A549 (cell line): ENCODE results near the gene PITPNC1. TPM values are rescaled to one million over a fixed set of nuclear protein-coding genes. Genes with fewer than 3 reads are reported as not detected.

Experiments
- ATAC-seq, 2 experiments: fragments of 200-7000 bp in 1 of 2; fragments of >200 bp in 1 of 2; cut with Nextera tagmentation in 1 of 2; cut with Tn5 transposase in 1 of 2; 3 replicates each; pipeline versions ENCODE4 v1.8.0 to v1.9.1; 2018 to 2020; ENCODE audit warnings: mild to moderate bottlenecking in 1 of 2, moderate library complexity in 1 of 2
- CTCF ChIA-PET: fragments of 300-600 bp; sonication (Branson Sonifier 250); formaldehyde crosslinking; extraction: SDS; loops from one replicate; lab custom pipeline; 2021; ENCODE audit warnings: antibody characterized with exemption, inconsistent platforms; lab: Yijun Ruan, JAX
- POLR2A ChIA-PET: fragments of 350-600 bp; formaldehyde crosslinking; extraction: SDS; loops from one replicate; lab custom pipeline; 2021; ENCODE audit warnings: antibody characterized with exemption, inconsistent platforms; lab: Yijun Ruan, JAX
- DNase-seq, 2 experiments: peaks; one replicate each; pipeline versions ENCODE4 v3.0.0 to v3.0.0-alpha.2; 2011 to 2016; ENCODE audit warnings: low read depth in 1 of 2, low spot score in 1 of 2
- FAIRE-seq: peaks from 2 replicates; lab custom pipeline; 2011; peaks lifted over from hg19 to GRCh38; lab: Jason Lieb, UNC
- H3K27ac ChIP-seq, 2 experiments: fragments of >200 bp; sonication (Bioruptor Twin); formaldehyde crosslinking; 3 replicates each; pipeline ENCODE4 v1.5.1; 2016 to 2017
- H3K4me1 ChIP-seq: fragments of >200 bp; sonication (Bioruptor Twin); formaldehyde crosslinking; 3 replicates; pipeline ENCODE4 v1.6.1; 2016
- H3K4me2 ChIP-seq: fragments of >200 bp; sonication (Bioruptor Twin); formaldehyde crosslinking; 3 replicates; pipeline ENCODE4 v1.6.1; 2016
- H3K4me3 ChIP-seq: fragments of >200 bp; sonication (Bioruptor Twin); formaldehyde crosslinking; 3 replicates; pipeline ENCODE4 v1.5.1; 2016
- H3K9me3 ChIP-seq: fragments of >200 bp; sonication (Bioruptor Twin); formaldehyde crosslinking; 3 replicates; pipeline ENCODE4 v1.6.1; 2016
- ATOH8 ChIP-seq: fragments of 250-450 bp; sonication (Bioruptor Pico); IDR thresholded peaks from 2 replicates; pipeline ENCODE4 v1.5.0; 2020; ENCODE audit warnings: low read depth, mild to moderate bottlenecking, moderate library complexity
- CTCF ChIP-seq: fragments of >200 bp; sonication (Bioruptor Twin); formaldehyde crosslinking; IDR thresholded peaks from 3 replicates; pipeline ENCODE4 v1.5.1; 2016
- ELK1 ChIP-seq: fragments of 150-350 bp; IDR thresholded peaks from 2 replicates; pipeline ENCODE4 v1.6.1; 2014; ENCODE audit warnings: low read depth, mild to moderate bottlenecking, low read length
- ESRRA ChIP-seq: fragments of 150-350 bp; IDR thresholded peaks from 2 replicates; pipeline ENCODE4 v1.6.1; 2014; ENCODE audit warnings: mild to moderate bottlenecking, low read length, borderline replicate concordance
- HOXB13 ChIP-seq: fragments of 250-450 bp; sonication (Bioruptor Pico); IDR thresholded peaks from 2 replicates; pipeline ENCODE4 v1.5.0; 2020; ENCODE audit warnings: low read depth, mild to moderate bottlenecking, moderate library complexity
- KDM5A ChIP-seq: fragments of 200-600 bp; sonication (generic); IDR thresholded peaks from 2 replicates; pipeline ENCODE4 v1.6.1; 2016; ENCODE audit warnings: antibody characterized with exemption, mild to moderate bottlenecking
- MYC ChIP-seq: IDR thresholded peaks from 2 replicates; pipeline ENCODE4 v1.6.1; 2012; ENCODE audit warnings: mild to moderate bottlenecking, inconsistent platforms, low read length, improper control_type of control experiment, borderline replicate concordance
- POLR2AphosphoS2 ChIP-seq: conservative IDR thresholded peaks from 2 replicates; pipeline ENCODE4 v1.6.1; 2012; ENCODE audit warnings: low read length, improper control_type of control experiment, inconsistent platforms
- RAD21 ChIP-seq, 2 experiments: fragments of >200 bp in 1 of 2; sonication (Bioruptor Twin) in 1 of 2; formaldehyde crosslinking in 1 of 2; IDR thresholded peaks in 1 of 2; conservative IDR thresholded peaks in 1 of 2; 2 replicates in 1 of 2; 3 replicates in 1 of 2; pipeline ENCODE4 v1.6.1; 2012 to 2018; ENCODE audit warnings: inconsistent platforms in 1 of 2
- RCOR1 ChIP-seq: fragments of 150-350 bp; IDR thresholded peaks from 2 replicates; pipeline ENCODE4 v1.6.1; 2014; ENCODE audit warnings: antibody characterized with exemption, low read length, low read depth
- SMC3 ChIP-seq: fragments of >200 bp; sonication (Bioruptor Twin); formaldehyde crosslinking; IDR thresholded peaks from 3 replicates; pipeline ENCODE4 v1.6.1; 2018; ENCODE audit warnings: inconsistent platforms
- SREBF2 ChIP-seq: fragments of 450-650 bp; IDR thresholded peaks from 2 replicates; pipeline ENCODE4 v1.6.1; 2014; ENCODE audit warnings: mild to moderate bottlenecking, moderate library complexity
- TFCP2L1 ChIP-seq: fragments of 250-450 bp; sonication (Bioruptor Pico); IDR thresholded peaks from 2 replicates; pipeline ENCODE4 v1.5.0; 2021; ENCODE audit warnings: mild to moderate bottlenecking
- ZFP36 ChIP-seq: fragments of 450-650 bp; IDR thresholded peaks from 2 replicates; pipeline ENCODE4 v1.6.1; 2014; ENCODE audit warnings: borderline replicate concordance; ENCODE audit not compliant: partially characterized antibody
- ZNF302 ChIP-seq: fragments of 250-450 bp; sonication (Bioruptor Pico); IDR thresholded peaks from 2 replicates; pipeline ENCODE4 v1.9.0; 2021; ENCODE audit warnings: inconsistent platforms, mild to moderate bottlenecking, moderate library complexity
- ZSCAN20 ChIP-seq: fragments of 250-450 bp; sonication (Bioruptor Pico); IDR thresholded peaks from 2 replicates; pipeline ENCODE4 v1.8.0; 2022; ENCODE audit warnings: mild to moderate bottlenecking, moderate library complexity
- WGBS: methylation state at CpG from one replicate; pipeline ENCODE4 v1.1.6; 2017; ENCODE audit errors: missing lambda C conversion rate; 5-methylcytosine and 5-hydroxymethylcytosine counted together
- polyA plus RNA-seq, 4 experiments: library from polyadenylated mRNA; depleted of rRNA in 3 of 4; stranded (reverse); fragments of >200 nt; fragmentation: RNase III in 1 of 4; extraction: RNeasy Plus Mini Kit Qiagen cat#74134 plus additional on column Dnase treatment in 1 of 4; gene quantifications; 2 replicates in 3 of 4; 3 replicates in 1 of 4; pipeline ENCODE4 v1.2.3, GENCODE V29; 2011 to 2017
- TF ChIP-seq, protein P1 (sequence below): fragments of 250-450 bp; sonication (Bioruptor Pico); IDR thresholded peaks from 2 replicates; pipeline ENCODE4 v1.5.0; 2021; ENCODE audit warnings: mild to moderate bottlenecking, moderate library complexity, borderline replicate concordance

Gene PITPNC1
- polyA plus RNA-seq, 2 of the 4 experiments (the other 2 are of a cell fraction) = 3.7 to 11.2 TPM

- Histone ChIP-seq H3K9me3 (no peaks in the 10 kb centered on the region), H3K4me3 (no peak overlapping the region), H3K27ac (no peak overlapping the region), H3K4me2 (no peak overlapping the region), H3K4me1 (no peaks in the 10 kb centered on the region)
- no peak for TF ChIP-seq MYC
- no peak for TF ChIP-seq ZFP36
- no peak for TF ChIP-seq ATOH8 (CRISPR knock-in tag)
- TF ChIP-seq POLR2AphosphoS2 = no peak
- TF ChIP-seq SREBF2 = no peak
- TF ChIP-seq ZSCAN20 (CRISPR knock-in tag) = no peak
- no peak for ATAC-seq
- CTCF ChIA-PET = interaction anchor here (0.8 to 4.8 kb wide), 15 partner anchors 9 to 228 kb away, joined by 3 to 30 read pairs (median 6); no protein-coding TSS in a partner anchor
- POLR2A ChIA-PET = no interaction called here
- 69% methylated on average over 4 of the region's 4 CpGs for whole genome bisulfite sequencing
- no peak for DNase-seq
- FAIRE-seq = no peak
These were observed 224.8 kb downstream of the PITPNC1 start for GRCh38 chr17:67601897-67602296.

DNA sequence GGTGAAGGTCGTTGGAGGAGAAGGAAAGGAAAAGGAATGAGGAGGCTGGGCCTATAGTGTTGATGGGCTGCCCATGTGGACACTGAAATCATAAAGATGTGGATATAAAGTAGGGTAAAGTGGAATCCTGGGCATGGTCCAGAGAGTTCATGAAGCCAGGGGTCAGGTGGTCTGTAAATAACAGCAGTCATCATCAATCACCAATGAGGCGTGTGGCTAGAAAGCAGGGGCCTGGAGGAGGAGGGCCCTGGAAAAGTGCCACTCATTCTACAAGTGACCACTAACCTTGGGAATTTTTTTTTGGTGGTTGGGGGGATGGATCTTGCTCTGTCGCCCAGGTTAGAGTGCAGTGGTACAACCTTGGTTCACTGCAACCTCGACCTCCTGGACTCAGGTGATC lies 225.4 kb downstream of the PITPNC1 start:
- ATAC-seq = no peak
- 52% methylated on average over 4 of the region's 4 CpGs for WGBS
- Histone ChIP-seq H3K4me1 (no peaks in the 10 kb centered on the region), H3K4me2 (no peak overlapping the region), H3K27ac (no peak overlapping the region), H3K9me3 (no peaks in the 10 kb centered on the region), H3K4me3 (no peak overlapping the region)
- TF ChIP-seq, protein P1, sequence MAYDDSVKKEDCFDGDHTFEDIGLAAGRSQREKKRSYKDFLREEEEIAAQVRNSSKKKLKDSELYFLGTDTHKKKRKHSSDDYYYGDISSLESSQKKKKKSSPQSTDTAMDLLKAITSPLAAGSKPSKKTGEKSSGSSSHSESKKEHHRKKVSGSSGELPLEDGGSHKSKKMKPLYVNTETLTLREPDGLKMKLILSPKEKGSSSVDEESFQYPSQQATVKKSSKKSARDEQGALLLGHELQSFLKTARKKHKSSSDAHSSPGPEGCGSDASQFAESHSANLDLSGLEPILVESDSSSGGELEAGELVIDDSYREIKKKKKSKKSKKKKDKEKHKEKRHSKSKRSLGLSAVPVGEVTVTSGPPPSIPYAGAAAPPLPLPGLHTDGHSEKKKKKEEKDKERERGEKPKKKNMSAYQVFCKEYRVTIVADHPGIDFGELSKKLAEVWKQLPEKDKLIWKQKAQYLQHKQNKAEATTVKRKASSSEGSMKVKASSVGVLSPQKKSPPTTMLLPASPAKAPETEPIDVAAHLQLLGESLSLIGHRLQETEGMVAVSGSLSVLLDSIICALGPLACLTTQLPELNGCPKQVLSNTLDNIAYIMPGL (CRISPR knock-in tag) = no peak
- TF ChIP-seq TFCP2L1 (CRISPR knock-in tag) (no peak), ESRRA (no peak), HOXB13 (CRISPR knock-in tag) (no peak), ZNF302 (CRISPR knock-in tag) (no peak), RCOR1 (no peak)
- ChIA-PET POLR2A (no interaction called here), CTCF (interaction anchor here (0.8 to 4.8 kb wide), 14 partner anchors 10 to 228 kb away, joined by 3 to 30 read pairs (median 6); no protein-coding TSS in a partner anchor)
- DNase-seq = no peak
- FAIRE-seq = no peak

DNA sequence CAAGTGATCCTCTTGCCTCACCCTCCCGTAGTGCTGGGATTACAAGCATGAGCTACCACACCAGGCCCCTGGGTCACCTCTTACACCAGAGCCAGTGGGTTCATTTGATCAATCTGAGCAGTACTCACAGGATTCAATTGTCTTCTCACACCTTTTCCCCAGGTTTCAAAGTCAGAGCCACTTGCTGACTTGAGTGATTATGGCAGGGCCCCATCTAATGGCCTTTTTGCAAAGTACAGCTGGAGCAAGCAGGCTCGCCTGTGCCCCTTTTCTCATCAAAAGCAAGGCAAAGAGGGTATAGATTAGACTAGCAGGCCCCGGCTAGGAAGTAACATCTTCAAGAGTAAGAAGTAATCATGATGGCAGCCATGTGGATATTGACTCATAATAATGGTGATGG lies 225.9 kb downstream of the PITPNC1 start:
- Histone ChIP-seq H3K4me1 (no peaks in the 10 kb centered on the region), H3K4me2 (no peak overlapping the region), H3K9me3 (no peaks in the 10 kb centered on the region), H3K27ac (no peak overlapping the region), H3K4me3 (no peak overlapping the region)
- ATAC-seq = peak; percentile 69 to 78; a peak in 5 of 6 replicates
- POLR2A ChIA-PET = no interaction called here
- TF ChIP-seq SMC3 = peak; percentile 34; the same call in 1 of the 3 replicates
- TF ChIP-seq CTCF = peak; percentile 38; the same call in 2 of the 3 replicates
- TF ChIP-seq KDM5A = no peak
- no peak for TF ChIP-seq ELK1
- TF ChIP-seq RAD21 (conservative IDR thresholded peaks at IDR 0.05 in 1 of 2, IDR thresholded peaks at IDR 0.05 in 1 of 2) = peak; percentile 58 to 72
- CTCF ChIA-PET = interaction anchor here (0.5 to 4.8 kb wide), 16 partner anchors 9 to 229 kb away, joined by 3 to 30 read pairs (median 5); no protein-coding TSS in a partner anchor
- FAIRE-seq = no peak
- WGBS = 32% methylated on average over 3 of the region's 3 CpGs
- peak; percentile 58 to 61 for DNase-seq
